Common myeloid progenitor, CD34-positive (primary cell): ENCODE measurements around the gene SLC4A1AP.
A peak's percentile ranks its signal among the peaks of the same experiment; 100 is the strongest.

Experiments used
- CTCF ChIA-PET: fragments of 350-600 bp; sonication (Branson Sonifier 250); formaldehyde crosslinking; loops from one replicate; lab custom pipeline; 2021; ENCODE audit warnings: antibody characterized with exemption; lab: Charles Lee
- POLR2A ChIA-PET: fragments of 350-600 bp; sonication (Branson Sonifier 250); formaldehyde crosslinking; loops from one replicate; lab custom pipeline; 2021; ENCODE audit warnings: antibody characterized with exemption; lab: Charles Lee
- DNase-seq, 3 donors: peaks; one replicate each; pipeline versions ENCODE4 v3.0.0 to v3.0.0-alpha.2; 2013
- H3K27ac ChIP-seq, 2 experiments: 1 replicate in 1 of 2; 2 replicates in 1 of 2; pipeline ENCODE4 v1.7.0; 2013; ENCODE audit warnings: inconsistent platforms in 2 of 2, low read length in 2 of 2, mild to moderate bottlenecking in 2 of 2, low read depth in 1 of 2, moderate library complexity in 1 of 2; ENCODE audit not compliant: severe bottlenecking in 2 of 2, insufficient read depth in 1 of 2, poor library complexity in 1 of 2
- H3K27me3 ChIP-seq, 5 experiments: replicated peaks in 2 of 5; 1 replicate in 3 of 5; 2 replicates in 2 of 5; pipeline versions ENCODE4 v1.6.1 to v1.7.0; 2013; ENCODE audit warnings: low read length in 4 of 5, mild to moderate bottlenecking in 2 of 5, moderate library complexity in 2 of 5, inconsistent platforms in 1 of 5; ENCODE audit not compliant: insufficient read depth in 5 of 5, control insufficient read depth in 4 of 5
- H3K36me3 ChIP-seq, 4 experiments: 1 replicate in 2 of 4; 2 replicates in 2 of 4; pipeline versions ENCODE4 v1.6.1 to v1.7.0; 2013; ENCODE audit warnings: low read length in 3 of 4, control low read depth in 1 of 4, mild to moderate bottlenecking in 1 of 4; ENCODE audit not compliant: control insufficient read depth in 4 of 4, insufficient read depth in 4 of 4
- H3K4me1 ChIP-seq, 4 experiments: 1 replicate in 3 of 4; 2 replicates in 1 of 4; pipeline versions ENCODE4 v1.6.1 to v1.7.1; 2013; ENCODE audit warnings: low read length in 3 of 4, mild to moderate bottlenecking in 3 of 4, control low read depth in 1 of 4, inconsistent platforms in 1 of 4, moderate library complexity in 1 of 4; ENCODE audit not compliant: control insufficient read depth in 4 of 4, insufficient read depth in 4 of 4; ENCODE audit errors: control extremely low read depth in 1 of 4
- H3K4me3 ChIP-seq, 7 experiments: 1 replicate in 4 of 7; 2 replicates in 3 of 7; pipeline versions ENCODE4 v1.5.1 to v1.7.0; 2013; ENCODE audit warnings: mild to moderate bottlenecking in 7 of 7, low read length in 6 of 7, moderate library complexity in 6 of 7, inconsistent platforms in 2 of 7, low read depth in 2 of 7, control low read depth in 1 of 7; ENCODE audit not compliant: insufficient read depth in 4 of 7, control insufficient read depth in 1 of 7; ENCODE audit errors: extremely low read depth in 1 of 7
- H3K9me3 ChIP-seq, 5 experiments: 1 replicate in 4 of 5; 2 replicates in 1 of 5; pipeline versions ENCODE4 v1.6.1 to v1.7.1; 2013; ENCODE audit warnings: low read length in 4 of 5, mild to moderate bottlenecking in 2 of 5, inconsistent platforms in 1 of 5, low read depth in 1 of 5, moderate library complexity in 1 of 5; ENCODE audit not compliant: control insufficient read depth in 4 of 5, insufficient read depth in 2 of 5; ENCODE audit errors: control extremely low read depth in 1 of 5
- WGBS: methylation state at CpG from one replicate; pipeline ENCODE4 v1.1.5; 2013; ENCODE audit not compliant: insufficient coverage; 5-methylcytosine and 5-hydroxymethylcytosine counted together

SLC4A1AP gene

DNA sequence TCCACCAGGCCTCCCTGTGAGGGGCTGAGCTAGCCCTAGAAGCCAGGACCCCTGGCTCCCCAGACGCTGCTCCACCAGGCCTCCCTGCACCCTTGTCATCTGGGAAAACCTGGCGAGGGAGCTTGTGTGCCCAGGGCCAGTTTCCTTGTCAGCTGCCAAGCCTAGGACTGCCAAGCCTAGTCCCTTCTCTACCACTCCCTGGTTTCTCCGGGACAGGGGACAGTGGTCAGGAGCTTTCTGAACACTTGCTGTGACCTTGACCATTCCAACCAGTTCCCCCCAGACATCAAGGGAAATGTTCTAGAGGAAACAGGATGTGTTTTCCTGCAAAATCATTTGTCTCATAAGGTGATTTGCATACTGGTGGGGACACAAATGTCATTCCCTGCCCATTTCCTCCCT is 66.6 kb downstream of the SLC4A1AP start:
- 100% methylated on average over 3 of the region's 3 CpGs for WGBS
- DNase-seq, result no peak
- CTCF ChIA-PET, result interaction anchor here (2.6 kb wide), 1 partner anchor 26 kb away, joined by 10 read pairs; no protein-coding TSS in a partner anchor
- Histone ChIP-seq H3K27ac (no peak overlapping the region), H3K4me3 (no peak overlapping the region), H3K4me1 (peaks cover 0 to 9% (median 4%) of the 10 kb centered on the region in 4 experiments), H3K27me3 (no peaks in the 10 kb centered on the region), H3K9me3 (no peaks in the 10 kb centered on the region), H3K36me3 (no peaks in the 10 kb centered on the region)
- POLR2A ChIA-PET, result interaction anchor here (0.8 kb wide), 1 partner anchor 13 kb away, joined by 3 read pairs; no protein-coding TSS in a partner anchor

DNA sequence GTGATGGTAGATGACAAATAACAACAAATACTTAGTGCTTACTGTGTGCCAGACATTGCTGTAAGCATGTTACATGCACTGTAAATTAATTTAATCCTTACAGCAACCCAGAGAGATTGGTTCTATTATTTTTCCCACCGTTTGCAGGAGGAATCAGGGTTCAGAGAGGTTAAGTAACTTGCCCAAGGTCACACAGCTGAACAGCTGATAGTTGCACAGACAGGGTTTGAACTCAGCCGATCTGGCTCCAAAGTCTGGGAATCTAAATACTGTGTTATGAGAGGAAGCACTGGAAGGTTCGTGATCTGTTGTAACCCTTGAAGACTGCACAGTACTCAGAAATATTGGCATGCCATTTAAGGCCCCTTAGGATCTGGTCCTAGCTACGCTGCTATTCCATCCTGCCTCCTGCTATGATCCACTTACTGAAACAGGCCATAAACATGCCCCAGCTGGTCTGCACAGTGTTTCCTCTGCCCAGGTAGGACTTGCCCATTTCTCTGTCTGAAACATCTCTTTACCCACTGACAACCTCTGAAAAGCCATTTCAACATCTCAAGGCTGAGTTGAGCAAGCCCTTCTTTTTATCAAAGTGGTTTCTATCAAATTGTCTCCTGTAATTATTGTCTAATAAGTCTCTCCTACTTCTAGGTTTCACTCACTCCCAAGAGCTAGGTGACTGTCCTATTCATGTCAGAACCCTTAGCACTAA is 67.4 kb downstream of the SLC4A1AP start:
- ChIA-PET POLR2A (no interaction called here), CTCF (interaction anchor here (1.9 kb wide), 1 partner anchor 8 kb away, joined by 10 read pairs; no protein-coding TSS in a partner anchor)
- no peak overlapping the region for H3K4me3 ChIP-seq
- no peaks in the 10 kb centered on the region for H3K9me3 ChIP-seq
- no peaks in the 10 kb centered on the region for H3K27me3 ChIP-seq
- no peaks in the 10 kb centered on the region for H3K36me3 ChIP-seq
- H3K4me1 ChIP-seq, result peaks cover 0 to 17% (median 10%) of the 10 kb centered on the region in 4 experiments
- H3K27ac ChIP-seq, result no peak overlapping the region
- DNase-seq, result no peak
- 94% methylated on average over 3 of the region's 4 CpGs for WGBS

DNA sequence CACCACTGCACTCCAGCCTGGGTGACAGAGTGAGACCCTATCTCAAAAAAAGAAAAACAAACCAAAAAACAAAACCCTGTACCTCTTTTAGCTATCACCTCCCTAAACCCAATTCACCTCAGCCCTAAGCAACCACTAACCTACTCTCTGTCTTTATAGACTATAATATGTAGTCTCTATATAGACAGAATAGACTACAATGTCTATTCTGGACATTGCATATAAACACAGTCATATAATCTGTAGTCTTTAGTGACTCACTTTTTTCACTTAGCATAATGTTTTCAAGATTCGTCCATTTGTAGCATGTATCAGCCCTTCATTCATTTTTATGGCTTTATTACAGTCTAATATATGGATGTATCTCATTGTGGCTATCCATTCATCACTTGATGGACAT is 70.6 kb downstream of the SLC4A1AP start:
- H3K27ac ChIP-seq, result no peak overlapping the region
- H3K36me3 ChIP-seq, result no peaks in the 10 kb centered on the region
- ChIA-PET CTCF (interaction anchor here (1.4 kb wide), 1 partner anchor 11 kb away, joined by 8 read pairs; no protein-coding TSS in a partner anchor), POLR2A (no interaction called here)
- no peak overlapping the region for H3K4me3 ChIP-seq
- peaks cover 0 to 2% (median 0%) of the 10 kb centered on the region in 5 experiments for H3K9me3 ChIP-seq
- WGBS, result no CpG with 5 or more reads among the region's 1 CpG
- peaks cover 0 to 22% (median 15%) of the 10 kb centered on the region in 4 experiments for H3K4me1 ChIP-seq
- DNase-seq, result no peak
- H3K27me3 ChIP-seq, result no peaks in the 10 kb centered on the region

DNA sequence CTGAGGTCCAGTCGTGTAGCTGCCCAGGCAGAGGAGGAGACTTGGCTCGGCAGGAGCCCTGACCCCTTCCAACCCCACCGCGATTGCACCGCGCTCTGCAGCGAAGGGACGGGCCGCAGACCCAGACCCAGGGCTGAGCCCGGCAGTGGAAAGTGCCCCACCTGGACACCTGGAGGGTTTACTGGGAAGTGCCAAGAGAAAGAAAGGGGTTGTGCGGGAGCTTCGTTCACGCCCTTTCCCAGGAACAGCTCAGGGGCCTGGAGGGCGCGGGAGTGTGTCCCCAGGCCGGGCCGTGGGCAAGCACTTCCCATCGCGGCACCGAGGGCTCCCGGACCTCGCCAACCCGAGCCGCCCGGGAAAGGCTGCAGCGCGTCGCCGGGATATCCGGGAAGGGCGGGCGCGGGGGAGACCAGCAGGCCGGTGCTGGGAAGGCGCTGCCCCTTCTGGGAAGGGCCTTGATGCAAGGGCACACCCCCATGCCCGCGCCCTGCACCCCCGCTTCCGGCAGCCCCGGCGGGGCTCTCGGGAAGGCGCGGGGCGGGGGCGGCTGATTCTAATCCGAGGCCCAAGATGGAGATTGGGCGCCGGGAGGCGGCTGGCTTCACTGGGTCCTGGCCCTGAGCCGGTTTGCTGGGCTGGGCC is 71.7 kb downstream of the SLC4A1AP start:
- 6% methylated on average over 49 of the region's 51 CpGs for WGBS
- Histone ChIP-seq H3K4me3 (peak overlapping the region in 6 of 7 experiments; percentile 37 to 77 (median 64)), H3K36me3 (no peaks in the 10 kb centered on the region), H3K4me1 (peaks cover 0 to 22% (median 15%) of the 10 kb centered on the region in 4 experiments), H3K27me3 (no peaks in the 10 kb centered on the region), H3K27ac (no peak overlapping the region), H3K9me3 (peaks cover 0 to 2% (median 0%) of the 10 kb centered on the region in 5 experiments)
- ChIA-PET CTCF (interaction anchor here (1.4 kb wide), 1 partner anchor 12 kb away, joined by 8 read pairs; no protein-coding TSS in a partner anchor), POLR2A (no interaction called here)
- DNase-seq, result peak in 2 of 3 donors; percentile 36 to 53

DNA sequence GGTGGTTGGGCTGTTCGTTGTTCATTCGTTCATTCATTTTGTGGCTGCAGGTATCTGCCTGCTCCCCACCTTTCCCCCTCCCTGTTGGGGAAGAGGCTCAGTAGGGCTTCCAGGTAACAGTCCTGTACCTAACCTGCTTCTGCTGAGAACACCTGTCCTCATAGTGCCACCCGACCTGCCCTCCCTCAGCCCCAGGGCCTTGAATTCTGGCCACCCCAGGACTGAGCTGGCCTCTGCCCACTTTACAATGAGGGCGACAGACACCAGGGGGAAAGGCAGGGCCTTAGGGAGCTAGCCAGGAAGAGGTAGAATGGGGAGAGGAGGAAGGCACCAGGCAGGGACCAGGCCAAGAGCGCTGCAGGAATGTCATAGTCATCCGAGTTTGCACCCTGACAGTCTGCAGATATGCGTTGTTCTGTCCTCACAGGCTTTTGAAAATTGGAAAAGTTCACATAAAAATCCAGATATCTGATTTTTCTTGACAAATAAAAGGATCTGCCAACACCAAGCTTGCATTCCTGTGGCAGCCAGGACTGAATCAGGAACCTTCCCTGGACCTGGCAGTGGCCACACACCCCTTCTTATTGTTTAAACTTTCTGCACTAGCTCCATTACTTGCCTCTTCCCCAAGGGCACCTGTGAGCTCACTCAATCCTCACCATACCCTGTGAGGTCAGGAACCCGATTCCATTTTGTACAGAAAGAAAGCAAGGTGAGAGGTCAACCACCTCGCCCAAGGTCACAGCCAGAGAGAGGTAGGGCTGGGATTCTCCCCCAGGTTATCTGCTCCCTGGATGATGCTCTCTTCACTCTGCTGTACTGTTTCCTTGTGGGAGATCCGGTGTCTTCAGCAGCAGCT is 72.6 kb downstream of the SLC4A1AP start:
- WGBS, result 95% methylated on average over 9 of the region's 10 CpGs
- Histone ChIP-seq H3K4me1 (peaks cover 0 to 22% (median 15%) of the 10 kb centered on the region in 4 experiments), H3K27me3 (no peaks in the 10 kb centered on the region), H3K4me3 (peak overlapping the region in 5 of 7 experiments; percentile 57 to 77 (median 67)), H3K27ac (no peak overlapping the region), H3K9me3 (peaks cover 0 to 2% (median 0%) of the 10 kb centered on the region in 5 experiments), H3K36me3 (no peaks in the 10 kb centered on the region)
- ChIA-PET POLR2A (no interaction called here), CTCF (interaction anchor here (0.6 to 2.4 kb wide), 4 partner anchors 10 to 18 kb away, joined by 3 to 7 read pairs (median 4); no protein-coding TSS in a partner anchor)
- DNase-seq, result no peak

DNA sequence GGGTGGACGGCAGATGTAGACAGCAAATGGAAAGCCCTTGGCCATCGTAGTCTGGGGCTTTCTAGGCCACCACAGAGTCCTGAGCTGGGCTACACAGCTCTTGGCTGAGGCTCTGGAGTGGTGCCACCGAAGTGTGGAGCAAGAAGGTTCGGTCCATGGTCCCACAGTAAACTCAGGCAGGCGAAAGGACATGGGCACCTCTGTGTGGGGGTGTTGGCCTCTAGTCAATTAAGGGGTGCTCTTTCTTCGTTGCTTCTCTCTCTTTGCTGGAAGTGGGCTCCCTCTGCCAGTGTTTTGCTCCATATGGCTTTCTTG is 73.2 kb downstream of the SLC4A1AP start:
- ChIA-PET CTCF (interaction anchor here (0.9 to 2.4 kb wide), 3 partner anchors 11 to 17 kb away, joined by 3 to 7 read pairs (median 4); no protein-coding TSS in a partner anchor), POLR2A (no interaction called here)
- H3K27me3 ChIP-seq, result no peaks in the 10 kb centered on the region
- WGBS, result 100% methylated on average over 6 of the region's 6 CpGs
- peaks cover 0 to 22% (median 15%) of the 10 kb centered on the region in 4 experiments for H3K4me1 ChIP-seq
- no peak for DNase-seq
- no peak overlapping the region for H3K27ac ChIP-seq
- H3K36me3 ChIP-seq, result no peaks in the 10 kb centered on the region
- H3K9me3 ChIP-seq, result peaks cover 0 to 2% (median 0%) of the 10 kb centered on the region in 5 experiments
- H3K4me3 ChIP-seq, result no peak overlapping the region
